HG03521 (cell line): ENCODE data around the gene APCS.

ENCODE experiments used
- ATAC-seq: cut with Tn5 transposase; IDR thresholded peaks from one replicate; pipeline ENCODE4 v1.9.1; 2021; ENCODE audit warnings: mild to moderate bottlenecking, moderate library complexity; ENCODE audit not compliant: unreplicated experiment

APCS gene, protein sequence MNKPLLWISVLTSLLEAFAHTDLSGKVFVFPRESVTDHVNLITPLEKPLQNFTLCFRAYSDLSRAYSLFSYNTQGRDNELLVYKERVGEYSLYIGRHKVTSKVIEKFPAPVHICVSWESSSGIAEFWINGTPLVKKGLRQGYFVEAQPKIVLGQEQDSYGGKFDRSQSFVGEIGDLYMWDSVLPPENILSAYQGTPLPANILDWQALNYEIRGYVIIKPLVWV

DNA sequence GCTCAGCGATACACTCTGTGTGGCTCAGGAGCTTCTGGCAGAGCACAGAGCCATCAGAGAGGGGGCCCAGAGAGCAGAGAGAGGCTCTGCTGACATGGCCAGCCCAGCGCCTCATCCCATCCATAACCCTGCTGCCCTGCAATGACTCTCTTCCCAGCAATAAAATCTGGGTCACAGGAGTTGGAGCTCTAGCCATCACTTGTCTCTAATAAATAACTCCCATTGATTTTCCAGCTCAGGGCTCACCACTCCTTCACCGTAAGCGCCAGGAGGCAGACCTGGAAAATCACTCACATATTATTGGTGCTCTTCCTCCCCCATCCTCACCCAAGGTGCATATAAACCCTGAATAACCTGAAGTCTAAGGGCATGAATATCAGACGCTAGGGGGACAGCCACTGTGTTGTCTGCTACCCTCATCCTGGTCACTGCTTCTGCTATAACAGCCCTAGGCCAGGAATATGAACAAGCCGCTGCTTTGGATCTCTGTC, at the start of gene APCS:
APCS (plus strand) TSS at position 366 of the 491 bp plus-strand sequence; CDS start at position 462, 96 bp downstream.
- no peak for ATAC-seq

DNA sequence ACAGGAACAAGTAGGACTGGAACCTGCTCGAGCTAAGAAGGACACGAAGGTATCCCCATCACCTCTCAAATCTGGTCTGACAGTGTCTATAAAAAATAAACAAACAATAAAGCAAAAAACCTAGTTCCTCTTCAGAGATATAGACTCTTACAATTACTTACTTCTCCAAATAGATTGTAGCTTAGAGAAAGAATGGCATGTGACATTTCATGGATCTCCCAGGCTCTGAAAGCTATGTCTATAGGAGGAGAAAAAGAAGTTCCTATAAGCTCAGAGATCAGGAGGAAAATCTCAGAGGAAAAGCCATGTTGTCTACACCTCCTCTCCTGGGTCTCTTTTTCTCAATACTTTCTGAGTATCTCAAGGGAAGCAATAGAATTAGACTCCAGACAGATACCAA, 39.5 kb upstream of the APCS start:
- ATAC-seq: no peak

DNA sequence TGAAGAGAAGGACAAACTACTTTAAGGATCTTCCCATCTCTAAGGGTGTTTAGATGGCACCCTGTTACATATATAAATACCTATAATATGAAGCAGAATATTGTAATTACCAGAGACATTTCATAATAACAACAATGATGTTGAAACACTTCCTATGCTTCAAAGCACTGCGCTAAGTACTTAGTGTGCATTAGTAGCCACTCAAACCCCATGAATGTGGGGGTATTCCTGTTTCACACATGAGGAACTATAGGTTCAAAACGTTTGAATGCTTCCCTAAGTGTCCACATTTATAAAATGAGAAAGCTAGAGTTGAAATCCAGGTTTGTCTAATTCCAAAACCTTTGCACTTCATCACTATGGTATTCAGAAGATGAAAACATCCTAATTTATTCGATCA, 33.4 kb upstream of the APCS start:
- no peak for ATAC-seq

DNA sequence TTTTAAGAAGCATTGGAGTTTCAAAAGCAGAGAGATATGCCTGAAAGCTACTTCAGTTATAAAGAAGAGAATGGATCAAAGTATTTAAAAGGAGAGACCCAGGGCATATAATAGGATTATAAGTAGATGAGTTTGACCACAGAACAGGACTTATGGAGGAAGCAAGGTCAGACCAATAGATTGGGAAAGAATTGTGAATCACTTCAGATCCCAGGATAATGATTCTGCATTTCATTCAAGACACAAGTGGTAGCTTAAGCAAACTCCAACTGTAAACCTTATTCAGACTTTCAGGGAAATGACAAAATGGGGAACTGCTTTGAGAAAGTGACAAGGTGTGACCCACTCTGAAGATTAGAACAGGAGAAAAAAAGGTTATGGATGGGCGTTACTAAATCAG, 32.9 kb upstream of the APCS start:
- no peak for ATAC-seq

DNA sequence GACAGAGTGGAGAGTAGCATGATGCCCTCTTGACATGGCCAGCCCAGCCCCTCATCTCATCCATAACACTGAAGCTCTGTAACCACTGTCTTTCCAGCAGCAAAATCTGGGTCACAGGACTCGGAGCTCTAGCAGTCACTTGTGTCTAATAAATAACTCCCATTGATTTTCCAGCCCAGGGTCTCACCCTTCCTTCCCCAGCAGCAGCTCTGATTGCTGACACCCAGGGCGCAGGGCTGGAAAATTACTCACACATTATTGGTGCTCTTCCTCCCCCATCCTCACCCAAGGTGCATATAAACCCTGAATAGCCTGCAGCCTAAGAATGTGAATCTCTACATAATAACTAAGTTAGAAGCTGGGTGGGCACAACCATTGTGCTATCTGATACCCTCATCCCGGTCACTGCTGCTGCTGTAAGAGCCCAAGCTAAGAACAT, 30.7 kb upstream of the APCS start:
- ATAC-seq: no peak

GRCh38 chr1:159560599-159560998, 27.0 kb upstream of the APCS start:
- no peak for ATAC-seq

DNA sequence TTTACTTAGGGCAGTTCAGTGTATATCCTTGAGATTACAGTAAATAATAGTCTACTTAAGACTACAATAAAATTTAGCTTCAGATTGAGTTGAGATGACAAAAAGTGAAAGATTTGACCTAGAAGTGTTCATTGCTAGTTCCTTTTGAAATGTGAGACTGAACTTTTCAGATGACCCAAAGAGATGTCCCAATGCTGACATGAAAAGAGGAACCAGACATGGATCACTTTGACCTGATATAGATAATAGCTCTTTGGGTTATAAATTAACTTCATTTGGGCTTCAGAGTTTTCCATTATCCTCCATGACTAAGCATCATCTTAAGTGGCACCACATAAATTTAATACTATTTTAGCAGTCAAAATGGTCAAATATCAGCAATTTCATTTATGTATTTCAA, 26.1 kb upstream of the APCS start:
- ATAC-seq: no peak

GRCh38 chr1:159562680-159563079, 24.9 kb upstream of the APCS start:
- ATAC-seq: no peak

DNA sequence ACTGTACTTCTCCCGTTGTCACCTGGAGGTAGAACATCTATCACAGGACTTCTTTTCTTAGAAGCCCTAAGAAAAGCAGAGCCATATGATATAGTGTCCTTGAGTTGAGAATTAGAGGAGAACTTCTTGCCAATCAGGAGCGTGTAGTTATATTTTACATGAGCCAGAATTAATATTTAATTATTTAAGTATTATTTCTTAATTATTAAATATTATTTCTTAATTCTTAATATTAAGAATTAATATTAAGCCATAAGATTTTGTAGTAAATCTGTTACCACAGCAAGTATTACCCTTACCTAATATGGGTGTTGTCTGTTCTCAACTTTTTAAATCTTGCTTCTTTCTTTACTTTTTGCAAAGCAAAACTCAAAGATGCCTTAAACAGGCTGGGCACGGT, 10.2 kb upstream of the APCS start:
- no peak for ATAC-seq

GRCh38 chr1:159580340-159580739, 7.3 kb upstream of the APCS start:
- peak; percentile 45 for ATAC-seq

DNA sequence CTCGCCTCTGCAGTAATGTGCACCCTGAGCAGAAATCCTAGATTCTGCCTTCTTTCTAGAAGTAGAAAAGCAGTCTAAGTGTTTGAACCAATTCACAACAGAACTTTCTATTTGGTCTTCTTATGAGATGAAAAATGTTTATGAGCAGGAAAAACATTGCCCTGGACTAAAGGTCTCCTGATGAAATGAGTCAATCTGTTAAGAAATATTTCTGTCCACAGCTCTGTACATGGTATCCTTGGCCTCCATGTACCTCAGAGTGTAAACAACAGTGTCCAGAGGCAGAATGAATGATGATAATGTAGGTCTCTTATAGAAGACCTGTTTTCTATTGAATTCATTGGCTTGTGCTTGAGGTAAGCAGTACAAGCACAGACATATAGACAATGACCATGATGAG, 6.2 kb upstream of the APCS start:
- ATAC-seq: no peak

DNA sequence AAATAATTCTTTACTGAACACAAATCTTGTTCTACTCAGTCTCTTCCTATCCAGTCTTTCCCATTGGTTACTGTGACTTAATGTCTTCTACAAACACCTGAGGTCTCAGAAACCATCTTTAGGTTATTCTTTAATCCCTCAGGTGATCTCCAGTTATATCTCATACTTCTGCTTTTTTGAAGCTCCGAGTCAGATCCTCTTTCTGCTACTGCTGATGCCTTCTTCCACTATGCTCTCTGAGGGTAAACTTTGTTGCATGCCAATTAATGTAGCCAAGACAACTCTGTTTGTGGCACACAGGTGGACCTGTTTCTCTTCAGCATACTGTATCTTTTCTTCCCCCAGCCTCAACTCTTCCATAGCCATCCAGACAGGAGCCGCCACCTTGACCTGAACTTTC, 3.1 kb upstream of the APCS start:
- no peak for ATAC-seq

DNA sequence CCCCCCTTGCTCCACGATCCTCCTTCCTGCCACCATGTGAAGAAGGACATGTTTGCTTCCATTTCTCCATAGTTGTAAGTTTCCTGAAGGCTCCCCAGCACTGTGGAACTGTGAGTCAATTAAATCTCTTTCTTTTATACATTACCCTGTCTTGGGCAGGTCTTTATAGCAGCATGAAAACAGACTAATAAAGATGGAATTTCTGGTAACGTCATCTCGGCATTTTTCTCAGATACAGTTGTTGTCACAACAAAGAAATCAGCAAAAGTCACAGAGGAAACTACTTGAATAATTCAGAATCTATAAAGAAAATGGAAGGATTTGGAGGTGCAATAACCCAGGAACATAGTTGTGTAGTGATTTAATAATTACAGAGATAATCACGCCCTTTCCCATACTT, 4.4 kb downstream of the APCS start:
- ATAC-seq: no peak

DNA sequence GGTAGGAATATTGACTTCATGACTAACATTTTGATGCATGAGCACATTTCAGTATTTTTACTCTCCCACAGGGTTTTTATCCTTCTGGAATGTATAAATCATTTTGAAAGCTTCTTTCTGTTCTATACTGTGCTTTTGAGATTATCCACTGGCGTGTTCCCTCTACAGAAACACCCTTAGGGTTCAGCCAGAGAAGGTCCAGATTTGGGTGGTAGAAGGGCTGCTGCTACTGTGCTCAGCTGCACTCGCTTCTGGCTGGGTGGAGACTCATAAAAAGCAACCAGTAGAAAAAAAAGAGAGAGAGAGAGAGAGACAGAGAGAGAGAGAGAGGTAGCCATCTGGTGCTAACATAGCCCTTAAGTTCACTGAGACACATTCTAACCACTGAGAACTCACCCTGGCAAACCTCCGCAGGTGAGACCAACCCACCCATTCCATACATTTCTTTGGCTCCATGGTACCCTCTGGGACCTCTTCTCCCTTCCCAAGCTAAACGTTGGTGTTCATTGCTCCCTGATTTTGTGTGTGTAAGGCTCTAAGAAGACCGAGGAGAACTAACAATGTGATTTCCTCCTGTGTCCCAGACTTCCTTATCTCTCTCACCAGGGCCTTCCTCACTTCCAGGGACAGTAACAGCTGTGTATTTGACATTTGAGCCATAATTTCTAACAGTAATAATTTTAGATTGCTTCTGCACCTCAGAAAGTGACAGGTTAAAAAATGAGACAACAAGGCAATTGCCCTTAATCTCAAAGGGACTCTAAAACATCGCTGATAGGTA, 7.2 kb downstream of the APCS start:
- no peak for ATAC-seq

DNA sequence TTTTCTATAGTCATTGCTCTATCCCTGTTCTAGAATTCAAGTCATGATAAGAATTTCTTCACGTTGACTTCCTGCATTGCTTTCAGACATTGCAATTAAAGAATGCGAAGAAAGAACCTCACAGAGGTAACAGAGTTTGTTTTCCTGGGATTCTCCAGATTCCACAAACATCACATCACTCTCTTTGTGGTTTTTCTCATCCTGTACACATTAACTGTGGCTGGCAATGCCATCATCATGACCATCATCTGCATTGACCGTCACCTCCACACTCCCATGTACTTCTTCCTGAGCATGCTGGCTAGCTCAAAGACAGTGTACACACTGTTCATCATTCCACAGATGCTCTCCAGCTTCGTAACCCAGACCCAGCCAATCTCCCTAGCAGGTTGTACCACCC, 10.6 kb downstream of the APCS start:
- ATAC-seq: no peak

GRCh38 chr1:159600894-159601293, 13.3 kb downstream of the APCS start:
- no peak for ATAC-seq

DNA sequence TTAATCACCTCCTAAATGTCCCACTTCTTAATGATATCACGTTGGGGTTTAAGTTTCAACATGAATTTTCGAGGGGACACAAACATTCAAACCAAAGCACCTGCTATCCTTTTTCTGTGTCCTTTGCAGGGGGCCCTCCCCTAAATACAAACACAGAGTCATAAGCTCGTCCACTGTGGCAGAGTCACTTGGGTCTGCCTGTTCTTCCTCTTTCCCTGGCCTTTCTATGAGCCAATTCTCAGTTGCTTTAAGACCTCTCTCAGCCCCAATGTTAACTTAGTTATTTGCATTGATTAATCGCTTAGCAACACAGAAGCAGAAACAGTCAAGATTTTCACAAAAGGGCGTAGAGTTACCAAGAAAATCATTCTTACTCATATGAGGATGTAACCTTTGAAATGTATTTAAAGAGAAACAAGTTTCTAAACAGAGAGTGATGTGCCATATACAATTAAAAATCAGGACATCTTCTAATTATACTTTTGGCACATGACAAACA, 14.9 kb downstream of the APCS start:
- no peak for ATAC-seq

- no peak for ATAC-seq
Observed at GRCh38 chr1:159612211-159612885, 24.7 kb downstream of the APCS start.

- ATAC-seq: no peak
Observed at GRCh38 chr1:159632922-159633321, 45.3 kb downstream of the APCS start.
